ENCODE results near the gene MIXL1.

DNA sequence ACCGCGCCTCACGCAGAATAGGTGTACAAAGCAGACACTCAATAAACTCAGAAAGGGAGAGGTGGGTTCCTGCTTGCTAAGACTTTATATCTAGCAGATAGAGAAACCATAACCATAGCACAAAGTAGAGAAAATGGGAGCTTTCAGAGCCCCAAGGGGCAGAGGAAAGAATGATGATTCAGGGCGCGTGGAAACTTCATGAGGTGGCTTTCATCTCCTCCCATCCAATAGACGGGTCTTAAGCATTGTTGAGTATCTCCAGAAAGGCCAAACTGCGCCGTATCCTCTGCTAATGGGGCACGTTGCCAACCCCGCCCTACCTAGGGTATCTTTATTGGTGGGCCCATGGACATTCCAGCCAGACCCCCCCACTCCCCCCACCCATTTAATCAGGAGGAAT, 778 bp upstream of the MIXL1 start:
- no peak for TF ChIP-seq POLR2AphosphoS5 (IDR thresholded peaks at IDR 0.05; ENCODE audit: low read depth, low read length)
- no peak for TF ChIP-seq POLR2A (IDR thresholded peaks at IDR 0.05; ENCODE audit: low read depth, low read length)
- no peak for TF ChIP-seq TAF1 (IDR thresholded peaks at IDR 0.05; ENCODE audit: low read depth, low read length)
- no peak for TF ChIP-seq SPI1 (IDR thresholded peaks at IDR 0.05; ENCODE audit: low read depth, low read length)
